HG02571 (cell line): ENCODE measurements around the gene MAP4K1.
A peak's percentile ranks its signal among the peaks of the same experiment; 100 is the strongest.
"Not testable (repeated sequence)": the region's sequence is repeated elsewhere in the genome, so short reads cannot be mapped to it uniquely, and the experiment has no call there.

Experiments
- ATAC-seq: cut with Tn5 transposase; IDR thresholded peaks from one replicate; pipeline ENCODE4 v1.9.1; 2021; ENCODE audit warnings: mild to moderate bottlenecking, moderate library complexity; ENCODE audit not compliant: unreplicated experiment

MAP4K1 gene

DNA sequence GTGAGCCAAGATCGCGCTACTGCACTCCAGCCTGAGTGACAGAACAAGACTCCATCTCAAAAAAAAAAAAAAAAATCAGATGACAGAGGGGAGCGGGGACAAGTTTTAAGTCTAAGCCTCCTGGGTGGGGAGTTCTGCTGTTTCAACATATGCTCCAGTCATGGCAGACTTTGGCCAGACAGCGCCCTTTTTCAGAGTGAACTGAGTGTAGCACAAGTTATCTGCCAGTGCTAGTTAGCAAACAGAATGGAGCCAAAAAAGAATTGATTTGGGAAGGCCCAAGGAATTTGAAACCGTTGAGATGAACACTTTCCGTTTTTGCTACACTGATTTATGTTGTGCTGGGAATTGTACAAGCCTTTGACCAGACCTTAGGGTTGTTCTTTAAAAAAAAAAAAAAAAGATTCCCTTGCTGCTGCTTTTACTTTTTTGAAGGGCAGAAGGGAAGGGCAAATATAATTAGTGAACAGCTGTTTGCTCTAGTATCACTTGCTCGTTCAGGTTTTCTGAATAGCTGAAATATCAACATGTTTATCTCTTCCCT, 35.3 kb upstream of the MAP4K1 start:
- ATAC-seq = no peak

GRCh38 chr19:38650911-38651584, 33.3 kb upstream of the MAP4K1 start:
- ATAC-seq = no peak

GRCh38 chr19:38650172-38650775, 32.5 kb upstream of the MAP4K1 start:
- no peak for ATAC-seq

DNA sequence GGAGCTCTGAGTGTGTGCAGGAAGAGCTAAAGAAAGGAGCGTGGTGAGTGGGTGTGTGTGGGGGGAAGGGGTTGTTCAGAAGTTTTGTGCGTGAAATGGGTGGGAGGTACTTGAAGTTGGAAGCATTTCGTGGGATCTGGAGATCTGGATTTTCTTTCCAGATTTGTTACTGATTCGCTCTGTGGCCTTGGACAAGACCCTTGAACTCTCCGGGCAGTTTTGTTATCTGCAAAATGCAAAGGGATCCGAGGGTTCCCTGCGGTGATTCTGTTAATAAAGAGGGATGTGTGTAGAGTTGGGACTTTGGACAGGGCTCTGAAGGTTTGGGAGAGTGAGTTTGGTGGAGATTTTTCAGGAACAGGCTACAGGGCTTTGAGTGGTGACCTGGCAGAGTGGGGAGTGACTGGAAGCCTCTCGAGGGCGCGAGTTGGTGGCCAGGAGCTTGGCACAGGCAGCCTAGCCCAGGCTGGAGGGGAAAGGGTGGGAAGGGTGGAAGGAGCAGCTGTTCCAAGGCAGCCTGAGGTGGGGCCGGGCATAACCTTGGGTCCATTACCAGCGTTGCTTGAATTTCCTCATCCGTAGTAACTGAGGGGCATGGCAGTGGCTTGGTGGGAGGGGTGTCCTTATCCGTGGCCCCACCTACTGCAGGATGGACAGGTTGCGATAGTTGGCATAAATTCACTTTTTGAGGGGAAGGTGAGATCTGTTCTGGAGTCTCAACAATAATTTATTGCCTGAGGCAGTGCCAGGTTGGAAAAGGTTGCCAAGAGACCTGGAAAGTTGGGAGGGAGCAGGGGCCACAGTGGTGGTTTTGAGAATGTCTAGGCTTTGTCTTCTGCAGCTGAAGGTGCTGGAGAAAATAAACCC, 31.8 kb upstream of the MAP4K1 start:
- ATAC-seq = no peak

GRCh38 chr19:38648769-38649304, 31.1 kb upstream of the MAP4K1 start:
- ATAC-seq = no peak

GRCh38 chr19:38647966-38648768, 30.4 kb upstream of the MAP4K1 start:
- no peak for ATAC-seq

GRCh38 chr19:38647368-38647965, 29.7 kb upstream of the MAP4K1 start, which contains the start of gene ACTN4:
Gene ACTN4 (plus strand): TSS chr19:38647649. CDS start chr19:38647746, 97 bp downstream.
- ATAC-seq = peak; percentile 85

- no peak for ATAC-seq
These were observed 27.0 kb upstream of the MAP4K1 start for GRCh38 chr19:38644719-38645118.

DNA sequence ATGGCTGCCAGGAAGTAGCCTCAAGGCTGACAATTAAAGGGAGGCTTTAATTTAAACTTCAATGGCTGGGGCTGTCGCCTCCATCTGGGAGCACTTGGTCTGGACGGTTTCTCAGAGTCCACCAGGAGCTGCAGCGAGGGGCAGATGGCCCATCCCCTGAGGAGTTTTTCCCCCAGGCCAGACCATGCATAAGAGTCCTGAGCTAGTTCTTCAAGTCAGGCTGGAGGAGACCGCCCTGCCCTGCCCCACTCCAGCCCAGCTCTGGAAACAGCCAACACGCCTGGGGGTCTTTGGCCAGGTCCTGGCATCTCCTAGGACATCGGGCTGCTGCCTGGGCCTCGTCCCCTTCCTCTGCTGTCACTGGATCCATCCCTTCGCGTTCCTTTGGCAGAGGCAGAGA, 24.4 kb upstream of the MAP4K1 start:
- ATAC-seq = no peak

DNA sequence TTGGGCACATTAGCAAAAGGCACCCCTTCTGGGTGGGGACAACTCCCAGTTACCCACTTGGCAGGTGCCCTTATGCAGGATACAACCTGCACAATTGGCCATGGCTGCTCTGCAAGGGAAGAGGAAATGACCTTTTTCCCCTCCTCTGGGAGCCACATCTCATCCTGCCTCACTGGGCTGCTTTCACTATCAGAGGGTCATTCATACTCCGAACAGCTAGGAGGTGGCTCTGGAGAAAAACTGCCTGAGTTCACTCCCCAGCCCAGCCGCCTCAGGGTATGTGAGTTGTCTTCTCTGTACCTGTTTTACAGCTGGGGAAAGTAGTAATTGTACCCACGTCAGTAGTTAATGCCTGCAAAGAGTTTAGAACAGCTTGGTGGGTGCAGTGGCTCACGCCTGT, 22.6 kb upstream of the MAP4K1 start:
- ATAC-seq = no peak

GRCh38 chr19:38639679-38640078, 21.9 kb upstream of the MAP4K1 start:
- ATAC-seq = no peak

DNA sequence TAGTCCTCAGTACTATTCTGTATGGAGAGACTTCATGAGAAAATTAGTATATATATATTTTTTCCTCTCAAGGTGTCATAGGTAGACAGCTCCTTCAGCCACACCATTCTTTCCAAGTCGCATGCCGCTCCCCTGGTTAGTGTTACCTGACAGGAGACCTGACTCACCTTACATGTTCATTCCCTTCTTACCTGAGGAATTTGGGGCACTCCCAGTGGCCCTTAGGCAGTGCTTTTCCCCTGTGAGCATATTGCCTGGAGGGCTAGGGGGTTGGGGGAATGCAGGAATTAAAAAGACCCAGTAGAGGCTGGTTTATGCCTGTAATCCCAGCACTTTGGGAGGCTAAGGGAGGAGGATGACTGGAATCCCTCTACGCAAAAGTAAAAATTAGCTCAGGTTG, 20.7 kb upstream of the MAP4K1 start:
- ATAC-seq = no peak

DNA sequence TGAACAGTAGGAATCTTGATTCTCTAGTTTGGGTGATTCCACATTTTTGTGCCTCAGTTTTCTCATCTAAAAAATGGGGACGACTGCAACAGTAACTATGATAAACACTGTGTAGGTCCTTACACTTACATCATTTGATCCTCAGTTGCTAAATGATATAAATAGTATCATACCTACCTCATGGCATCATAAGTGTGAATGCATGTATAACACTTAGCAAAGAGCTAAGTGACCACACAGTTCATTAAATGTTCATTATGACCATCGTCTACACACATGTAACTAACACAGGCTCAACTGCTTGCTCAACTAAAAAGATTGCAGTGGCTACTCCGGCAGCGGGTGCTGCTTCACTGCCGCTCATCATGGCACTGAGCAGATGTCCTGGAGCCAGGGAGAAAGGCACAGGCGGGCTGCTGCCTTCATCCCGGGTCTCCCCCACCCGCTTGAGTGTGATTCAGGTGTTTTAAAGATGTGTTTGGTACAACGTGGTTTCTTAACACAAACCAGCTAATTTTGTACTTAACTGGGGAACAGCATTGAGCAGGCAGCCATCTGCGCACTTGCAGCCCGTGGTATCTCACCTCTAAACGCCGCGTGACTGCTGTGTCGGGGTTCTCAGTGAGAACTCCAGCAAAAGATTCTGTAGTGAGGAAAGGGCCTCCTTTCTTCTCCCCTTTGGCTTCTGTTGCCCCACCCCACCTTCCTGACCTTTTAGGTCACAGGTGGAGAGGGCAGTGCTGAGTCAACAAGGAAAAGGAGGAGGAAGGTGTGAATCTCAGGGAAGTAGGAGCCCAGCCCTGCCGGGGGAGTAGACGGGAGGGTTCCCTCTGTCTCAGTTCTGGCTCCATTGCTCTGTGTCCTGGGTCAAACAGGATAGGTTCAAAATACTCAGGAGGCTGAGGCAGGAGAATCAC, 18.0 kb upstream of the MAP4K1 start:
- no peak for ATAC-seq

- no peak for ATAC-seq
These were observed 17.2 kb upstream of the MAP4K1 start for GRCh38 chr19:38634757-38635482.

- no peak for ATAC-seq
These were observed 14.9 kb upstream of the MAP4K1 start for GRCh38 chr19:38632476-38633213.

GRCh38 chr19:38631811-38632475, 14.2 kb upstream of the MAP4K1 start:
- ATAC-seq = not testable (repeated sequence)

- not testable (repeated sequence) for ATAC-seq
These were observed 13.5 kb upstream of the MAP4K1 start for GRCh38 chr19:38631301-38631700.
